ENCODE results near the gene ETDC.

DNA sequence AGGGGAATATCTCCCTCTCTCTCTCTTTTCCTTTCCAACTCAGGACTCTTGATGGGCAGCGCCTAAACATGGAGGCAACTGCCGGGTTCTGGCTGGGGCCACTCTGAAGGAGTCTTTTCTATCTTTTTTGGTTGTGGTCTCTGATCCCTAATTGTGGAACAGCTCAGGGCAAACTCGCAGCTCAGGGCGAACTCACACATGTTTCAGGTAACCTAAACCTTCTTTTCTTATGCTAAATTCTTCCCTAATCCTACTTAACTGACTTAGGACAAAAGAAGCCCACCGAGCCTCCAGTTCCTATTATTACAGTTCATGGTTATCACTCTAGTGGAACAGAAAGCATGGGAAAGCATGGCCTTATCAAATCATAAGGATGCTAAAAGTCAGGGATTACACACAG is 36.1 kb upstream of the ETDC start:
- TF ChIP-seq POLR2AphosphoS5 (IDR thresholded peaks at IDR 0.05) (no peak), POLR2A (IDR thresholded peaks at IDR 0.05) (no peak)
- TF ChIP-seq, protein P1, sequence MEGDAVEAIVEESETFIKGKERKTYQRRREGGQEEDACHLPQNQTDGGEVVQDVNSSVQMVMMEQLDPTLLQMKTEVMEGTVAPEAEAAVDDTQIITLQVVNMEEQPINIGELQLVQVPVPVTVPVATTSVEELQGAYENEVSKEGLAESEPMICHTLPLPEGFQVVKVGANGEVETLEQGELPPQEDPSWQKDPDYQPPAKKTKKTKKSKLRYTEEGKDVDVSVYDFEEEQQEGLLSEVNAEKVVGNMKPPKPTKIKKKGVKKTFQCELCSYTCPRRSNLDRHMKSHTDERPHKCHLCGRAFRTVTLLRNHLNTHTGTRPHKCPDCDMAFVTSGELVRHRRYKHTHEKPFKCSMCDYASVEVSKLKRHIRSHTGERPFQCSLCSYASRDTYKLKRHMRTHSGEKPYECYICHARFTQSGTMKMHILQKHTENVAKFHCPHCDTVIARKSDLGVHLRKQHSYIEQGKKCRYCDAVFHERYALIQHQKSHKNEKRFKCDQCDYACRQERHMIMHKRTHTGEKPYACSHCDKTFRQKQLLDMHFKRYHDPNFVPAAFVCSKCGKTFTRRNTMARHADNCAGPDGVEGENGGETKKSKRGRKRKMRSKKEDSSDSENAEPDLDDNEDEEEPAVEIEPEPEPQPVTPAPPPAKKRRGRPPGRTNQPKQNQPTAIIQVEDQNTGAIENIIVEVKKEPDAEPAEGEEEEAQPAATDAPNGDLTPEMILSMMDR (IDR thresholded peaks at IDR 0.05): no peak

Data from prostate gland (tissue), 2 donors.